Stimulated activated CD4-positive, alpha-beta T cell treated with anti-CD3 and anti-CD28 coated beads, Interleukin-4, amount 100 ng/mL, for 48 hours (primary cell): ENCODE data around the gene SNX7.

Experiments
- DNase-seq, 2 donors: peaks; one replicate each; pipeline ENCODE4 v3.0.0-alpha.2; 2020; ENCODE audit warnings: low read depth in 2 of 2

SNX7 gene

DNA sequence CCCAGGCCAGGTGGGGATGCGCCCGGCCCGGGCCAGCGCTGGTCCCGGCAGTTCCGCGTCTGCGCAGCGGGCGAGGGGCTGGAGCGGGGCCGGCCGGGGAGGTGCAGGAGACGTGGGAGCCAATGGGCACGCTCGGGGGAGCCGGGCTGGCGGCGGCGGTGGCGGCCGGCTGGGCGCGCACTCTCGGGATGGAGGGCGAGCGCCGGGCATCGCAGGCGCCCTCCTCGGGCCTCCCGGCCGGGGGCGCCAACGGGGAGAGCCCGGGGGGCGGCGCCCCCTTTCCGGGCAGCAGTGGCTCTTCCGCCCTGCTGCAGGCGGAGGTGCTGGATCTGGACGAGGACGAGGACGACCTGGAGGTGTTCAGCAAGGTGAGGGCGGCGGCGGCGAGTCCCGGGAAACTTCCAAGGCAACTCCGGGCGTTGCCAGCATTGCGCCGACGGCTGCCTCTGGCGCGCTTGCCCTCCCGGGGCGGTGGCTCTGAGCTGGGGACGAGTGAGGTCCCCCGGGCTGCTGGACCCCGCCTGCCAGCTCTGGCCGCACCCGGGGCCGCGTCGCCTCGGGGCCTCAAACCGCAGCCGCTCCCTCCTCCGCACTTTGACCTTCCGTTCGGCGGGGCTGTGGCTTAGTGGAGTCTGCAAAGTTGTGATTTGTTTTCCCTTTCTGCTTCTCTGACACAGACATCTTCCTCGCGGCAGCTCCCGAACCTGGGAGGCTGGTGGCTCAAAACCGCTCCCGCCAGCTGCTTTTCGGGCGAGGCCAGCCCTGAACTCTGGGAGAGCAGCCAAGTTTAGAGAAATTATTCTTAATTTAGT is at the start of gene SNX7:
TSS of gene SNX7 (plus strand) at position 178 of the 812 bp plus-strand sequence. CDS start at position 189, 11 bp downstream.
- peak in 1 of 2 donors; percentile 7 for DNase-seq

GRCh38 chr1:98637316-98637715 is 24.2 kb upstream of the SNX7 start:
- no peak for DNase-seq

- DNase-seq = no peak
Observed at GRCh38 chr1:98638185-98638584, 23.3 kb upstream of the SNX7 start.

- DNase-seq = no peak
Observed at GRCh38 chr1:98644510-98644909, 17.0 kb upstream of the SNX7 start.

GRCh38 chr1:98651116-98651632 is 10.3 kb upstream of the SNX7 start:
- DNase-seq = no peak

GRCh38 chr1:98653123-98653522 is 8.4 kb upstream of the SNX7 start:
- DNase-seq = no peak

DNA sequence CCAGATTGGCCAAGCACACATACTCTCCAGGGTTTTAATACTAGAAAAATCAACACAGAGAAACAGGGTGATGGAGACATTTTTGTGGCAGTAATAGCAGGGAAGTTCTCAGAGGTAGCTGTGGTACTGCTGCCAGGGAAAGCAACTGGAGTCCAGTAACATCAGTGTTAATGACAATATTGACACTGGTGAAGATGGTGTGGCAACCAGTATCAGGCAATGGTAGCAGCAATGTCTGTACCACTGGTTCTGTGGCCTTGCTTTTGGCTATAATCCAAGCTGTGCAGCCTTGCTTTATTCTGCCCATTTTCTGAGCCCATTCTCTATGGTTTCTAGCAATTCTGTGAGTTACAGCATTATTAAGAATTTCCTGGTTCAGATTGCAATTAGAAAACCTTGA is 1.6 kb upstream of the SNX7 start:
- no peak for DNase-seq

- no peak for DNase-seq
Observed at GRCh38 chr1:98660940-98661543, 479 bp upstream of the SNX7 start.

DNA sequence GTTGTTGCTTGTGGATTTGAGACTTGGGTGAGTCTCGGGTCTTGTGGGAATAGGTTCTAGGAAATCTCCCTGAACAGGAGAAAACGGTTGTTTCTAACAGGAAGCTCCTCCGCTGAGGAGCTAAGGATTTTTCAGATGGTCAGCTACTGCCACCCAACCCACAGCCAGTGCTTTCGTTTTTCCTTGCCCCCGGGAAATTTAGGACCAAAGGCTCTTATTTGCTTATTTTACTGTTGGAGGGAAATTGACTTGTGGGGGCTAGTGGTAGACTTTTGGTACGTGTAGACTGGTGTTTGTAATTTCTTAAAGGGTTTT is 792 bp downstream of the SNX7 start:
- no peak for DNase-seq

- no peak for DNase-seq
Observed at GRCh38 chr1:98668733-98669132, 7.2 kb downstream of the SNX7 start.

DNA sequence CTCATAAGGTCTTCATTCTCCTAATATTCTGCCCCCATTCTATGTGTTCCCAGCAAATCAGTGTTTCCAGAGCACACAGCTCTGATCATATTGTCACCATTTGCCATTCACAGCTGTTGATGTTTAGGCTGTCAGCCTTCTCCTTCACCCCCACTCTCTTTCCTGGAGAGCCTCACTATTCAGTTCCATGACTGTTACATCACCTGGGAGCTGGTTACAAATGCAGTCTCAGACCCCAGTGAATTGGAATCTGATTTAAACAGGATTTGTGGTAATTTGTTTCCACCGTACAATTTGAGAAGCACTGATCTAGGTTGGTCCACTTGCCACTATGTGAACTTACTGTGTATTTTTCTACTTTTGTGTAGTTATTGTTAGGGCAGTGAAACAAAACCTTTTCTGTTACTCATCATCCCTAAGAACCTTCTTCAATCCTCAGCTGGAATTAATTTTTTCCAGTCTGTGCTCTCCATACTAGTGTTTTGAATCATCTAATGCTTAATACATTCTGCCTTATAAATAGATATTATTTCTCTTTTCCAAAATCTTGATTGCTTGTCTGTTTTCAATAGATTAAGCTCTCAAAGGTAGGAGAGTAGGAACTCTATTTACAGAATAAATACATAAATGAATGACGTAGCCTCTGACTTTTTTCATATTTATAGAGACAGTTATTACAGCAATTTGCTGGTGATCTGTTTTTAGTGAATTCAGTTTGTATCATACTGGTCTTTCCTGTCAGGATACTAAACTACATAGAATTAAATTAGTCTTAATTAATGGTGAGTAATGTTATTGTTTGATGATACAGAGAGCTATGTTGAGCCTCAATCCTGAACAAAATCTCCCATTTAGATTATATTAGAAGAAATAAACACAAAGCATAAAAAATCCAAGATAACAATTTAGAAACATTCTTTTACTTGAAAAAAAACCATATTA is 8.1 kb downstream of the SNX7 start:
- DNase-seq = no peak

- DNase-seq = no peak
Observed at GRCh38 chr1:98672189-98672588, 10.7 kb downstream of the SNX7 start.

GRCh38 chr1:98674075-98674781 is 12.7 kb downstream of the SNX7 start:
- no peak for DNase-seq

GRCh38 chr1:98675282-98675681 is 13.8 kb downstream of the SNX7 start:
- no peak for DNase-seq

GRCh38 chr1:98677288-98677687 is 15.8 kb downstream of the SNX7 start:
- no peak for DNase-seq

- DNase-seq = no peak
Observed at GRCh38 chr1:98681812-98682211, 20.3 kb downstream of the SNX7 start.

DNA sequence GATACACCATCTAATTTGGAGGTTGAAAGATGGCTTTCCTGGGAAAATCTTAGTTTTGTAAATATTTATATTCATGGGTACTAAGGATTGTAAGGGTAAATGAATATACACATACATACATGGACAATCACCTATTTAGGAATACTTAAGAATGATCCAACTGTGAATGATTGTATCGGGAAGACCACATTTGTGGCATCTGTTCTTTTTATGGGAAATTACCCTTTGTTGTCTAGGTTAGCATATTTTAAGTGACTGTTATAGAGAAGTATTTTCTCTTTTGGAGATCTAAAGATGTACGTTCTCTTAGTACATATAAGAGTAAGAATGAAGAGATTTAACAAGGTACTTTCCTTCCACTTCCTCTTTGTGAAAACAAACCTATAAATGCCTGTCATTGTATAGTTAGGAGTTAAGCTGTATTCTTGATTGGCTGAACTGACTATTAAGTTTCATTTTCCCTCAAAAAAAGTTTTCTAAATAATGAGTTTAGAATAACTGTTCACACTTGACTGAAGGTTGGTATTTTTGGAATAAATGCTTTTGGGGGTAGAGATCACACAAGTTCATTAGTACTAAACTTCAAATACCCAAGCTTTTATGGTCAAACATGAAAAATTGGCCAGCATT is 26.7 kb downstream of the SNX7 start:
- DNase-seq = no peak

DNA sequence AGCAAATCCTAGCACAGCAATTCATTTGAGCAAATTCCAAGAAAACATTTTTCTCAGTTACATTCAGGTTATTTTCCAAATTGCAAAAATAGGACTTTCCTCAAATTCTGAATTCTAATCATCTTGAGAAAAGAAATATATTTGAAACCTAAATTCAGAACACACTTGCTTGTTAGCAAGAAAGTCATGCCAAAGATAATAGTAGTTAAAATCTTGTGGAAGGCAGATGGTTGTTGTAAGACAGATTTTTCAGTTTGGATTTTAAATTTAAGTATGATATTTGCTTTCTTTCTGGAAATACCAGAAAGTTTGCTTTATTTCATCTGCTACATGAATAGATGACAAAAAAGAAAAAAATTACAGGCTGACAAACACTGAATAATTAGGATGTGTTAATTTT is 29.1 kb downstream of the SNX7 start:
- no peak for DNase-seq

DNA sequence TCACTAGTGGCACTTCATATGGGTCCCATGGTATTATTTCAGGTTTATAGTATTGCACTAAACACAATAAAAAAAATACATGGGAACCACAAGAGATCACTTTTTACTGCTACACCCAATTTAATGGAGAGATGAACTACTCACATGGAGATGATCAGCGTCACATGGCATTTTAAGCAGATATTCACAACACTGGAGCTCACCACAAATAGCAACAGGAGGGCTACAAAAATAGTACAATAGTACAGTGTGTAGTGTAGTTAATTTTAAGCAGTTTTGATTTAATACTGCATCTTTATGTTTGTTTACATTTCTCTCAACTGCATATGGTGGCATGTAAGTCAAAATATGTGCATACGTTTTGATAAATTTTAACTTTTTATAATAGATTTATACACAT is 31.0 kb downstream of the SNX7 start:
- no peak for DNase-seq

DNA sequence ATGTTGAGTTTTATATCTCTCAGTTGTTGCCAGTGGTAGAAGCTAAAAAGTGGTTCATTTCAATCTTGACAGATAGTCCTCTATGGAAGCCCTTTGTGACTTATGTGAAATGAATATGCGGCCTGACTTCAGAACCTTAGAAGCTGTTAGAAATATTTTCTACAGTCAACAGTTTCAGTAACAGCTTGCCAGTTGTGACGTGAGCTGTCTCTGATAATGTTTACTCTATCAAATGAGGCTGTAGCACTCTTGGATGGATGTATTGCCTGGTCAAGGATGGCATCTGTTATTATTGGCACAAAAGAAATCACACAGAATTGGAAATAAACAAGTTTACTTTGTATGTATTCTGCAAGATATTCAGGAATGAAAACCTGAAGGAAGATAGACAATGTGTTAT is 31.9 kb downstream of the SNX7 start:
- no peak for DNase-seq

GRCh38 chr1:98696077-98696476 is 34.6 kb downstream of the SNX7 start:
- DNase-seq = no peak
